Measurements from ENCODE around the gene ATP1B3.
"Not testable (repeated sequence)": the region's sequence is repeated elsewhere in the genome, so short reads cannot be mapped to it uniquely, and the experiment has no call there.

DNA sequence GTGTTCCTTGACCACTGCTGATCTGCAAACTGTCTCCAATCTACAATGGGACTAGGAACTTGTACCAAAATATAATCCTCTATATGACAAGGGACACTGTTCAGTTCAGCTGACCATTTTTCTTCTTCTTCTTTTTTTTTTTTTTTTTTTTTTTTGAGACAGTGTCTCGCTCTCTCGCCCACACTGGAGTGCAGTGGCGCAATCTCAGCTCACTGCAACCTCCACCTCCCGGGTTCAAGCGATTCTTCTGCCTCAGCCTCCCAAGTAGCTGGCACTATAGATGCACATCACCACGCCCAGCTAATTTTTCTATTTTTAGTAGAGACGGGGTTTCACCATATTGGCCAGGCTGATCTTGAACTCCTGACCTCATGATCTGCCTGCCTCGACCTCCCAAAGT, 98.3 kb downstream of the ATP1B3 start:
- not testable (repeated sequence) for TF ChIP-seq REST (IDR thresholded peaks at IDR 0.05; ENCODE audit: borderline replicate concordance); RAD21 (conservative IDR thresholded peaks at IDR 0.05); EP300 (conservative IDR thresholded peaks at IDR 0.05; ENCODE audit: poor library complexity, severe bottlenecking); EZH2 (IDR thresholded peaks at IDR 0.05; ENCODE audit: borderline replicate concordance, insufficient read depth, low read length, poor library complexity, severe bottlenecking); SMC3 (conservative IDR thresholded peaks at IDR 0.05; ENCODE audit: poor library complexity); MXI1 (conservative IDR thresholded peaks at IDR 0.05; ENCODE audit: poor library complexity, severe bottlenecking); POLR2AphosphoS5 (IDR thresholded peaks at IDR 0.05); TAF1 (IDR thresholded peaks at IDR 0.05; ENCODE audit: low read depth)
- TF ChIP-seq, protein P1, sequence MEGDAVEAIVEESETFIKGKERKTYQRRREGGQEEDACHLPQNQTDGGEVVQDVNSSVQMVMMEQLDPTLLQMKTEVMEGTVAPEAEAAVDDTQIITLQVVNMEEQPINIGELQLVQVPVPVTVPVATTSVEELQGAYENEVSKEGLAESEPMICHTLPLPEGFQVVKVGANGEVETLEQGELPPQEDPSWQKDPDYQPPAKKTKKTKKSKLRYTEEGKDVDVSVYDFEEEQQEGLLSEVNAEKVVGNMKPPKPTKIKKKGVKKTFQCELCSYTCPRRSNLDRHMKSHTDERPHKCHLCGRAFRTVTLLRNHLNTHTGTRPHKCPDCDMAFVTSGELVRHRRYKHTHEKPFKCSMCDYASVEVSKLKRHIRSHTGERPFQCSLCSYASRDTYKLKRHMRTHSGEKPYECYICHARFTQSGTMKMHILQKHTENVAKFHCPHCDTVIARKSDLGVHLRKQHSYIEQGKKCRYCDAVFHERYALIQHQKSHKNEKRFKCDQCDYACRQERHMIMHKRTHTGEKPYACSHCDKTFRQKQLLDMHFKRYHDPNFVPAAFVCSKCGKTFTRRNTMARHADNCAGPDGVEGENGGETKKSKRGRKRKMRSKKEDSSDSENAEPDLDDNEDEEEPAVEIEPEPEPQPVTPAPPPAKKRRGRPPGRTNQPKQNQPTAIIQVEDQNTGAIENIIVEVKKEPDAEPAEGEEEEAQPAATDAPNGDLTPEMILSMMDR (IDR thresholded peaks at IDR 0.05; ENCODE audit: poor library complexity, severe bottlenecking), result not testable (repeated sequence)

Measured in neural cell (in vitro differentiated cells).